D721Med (cell line): ENCODE results near the gene UBAC1.

Source experiments
- DNase-seq: peaks from one replicate; pipeline ENCODE4 v3.0.0; 2011; ENCODE audit warnings: low spot score; ENCODE audit not compliant: insufficient read length
- FAIRE-seq: peaks from 2 replicates; lab custom pipeline; 2011; peaks lifted over from hg19 to GRCh38; lab: Jason Lieb, UNC
- CTCF ChIP-seq: IDR thresholded peaks from 2 replicates; pipeline ENCODE4 v1.5.1; 2012; ENCODE audit warnings: mild to moderate bottlenecking, control low read depth; ENCODE audit not compliant: insufficient read depth; ENCODE audit errors: missing control alignments

Gene UBAC1

GRCh38 chr9:135891027-135891631, 70.0 kb downstream of the UBAC1 start:
- TF ChIP-seq CTCF: no peak
- DNase-seq (no peak), FAIRE-seq (no peak)

- TF ChIP-seq CTCF: no peak
- FAIRE-seq: no peak
- no peak for DNase-seq
These were observed 70.8 kb downstream of the UBAC1 start for GRCh38 chr9:135890190-135891026.

GRCh38 chr9:135889564-135890189, 71.5 kb downstream of the UBAC1 start:
- DNase-seq (no peak), FAIRE-seq (no peak)

GRCh38 chr9:135888766-135889394, 72.3 kb downstream of the UBAC1 start:
- no peak for TF ChIP-seq CTCF
- DNase-seq (no peak), FAIRE-seq (no peak)

More at GRCh38 chr9:135889564-135890189, 71.5 kb downstream of the UBAC1 start:
- TF ChIP-seq CTCF: no peak

GRCh38 chr9:135888126-135888765, 72.9 kb downstream of the UBAC1 start:
- TF ChIP-seq CTCF: no peak
- no peak for FAIRE-seq
- DNase-seq: no peak

- TF ChIP-seq CTCF: no peak
- no peak for DNase-seq
- no peak for FAIRE-seq
These were observed 73.6 kb downstream of the UBAC1 start for GRCh38 chr9:135887585-135888050.
